WTC11 (cell line): Measurements from ENCODE around the gene NDUFB10. TPM values are rescaled to one million over a fixed set of nuclear protein-coding genes. Genes with fewer than 3 reads are reported as not detected.

Source experiments
- ATF1 ChIP-seq: sonication (generic); formaldehyde crosslinking; IDR thresholded peaks from 2 replicates; pipeline ENCODE4 v1.8.1; 2023; ENCODE audit warnings: mild to moderate bottlenecking, moderate library complexity, missing genetic modification reagents
- ELF4 ChIP-seq: sonication (generic); formaldehyde crosslinking; IDR thresholded peaks from 2 replicates; pipeline ENCODE4 v1.8.1; 2022; ENCODE audit warnings: low read depth, mild to moderate bottlenecking, moderate library complexity, missing genetic modification reagents
- NR2C2 ChIP-seq: sonication (generic); formaldehyde crosslinking; IDR thresholded peaks from 2 replicates; pipeline ENCODE4 v1.8.0; 2022; ENCODE audit warnings: mild to moderate bottlenecking, missing genetic modification reagents
- RELA ChIP-seq: sonication (generic); formaldehyde crosslinking; IDR thresholded peaks from 2 replicates; pipeline ENCODE4 v1.8.1; 2022; ENCODE audit warnings: missing genetic modification reagents, mild to moderate bottlenecking, borderline replicate concordance
- TEAD1 ChIP-seq: sonication (generic); formaldehyde crosslinking; IDR thresholded peaks from 2 replicates; pipeline ENCODE4 v1.8.0; 2022; ENCODE audit warnings: mild to moderate bottlenecking, missing genetic modification reagents
- TEAD4 ChIP-seq: sonication (generic); formaldehyde crosslinking; IDR thresholded peaks from 2 replicates; pipeline ENCODE4 v1.8.0; 2022; ENCODE audit warnings: mild to moderate bottlenecking, missing genetic modification reagents
- ZNF121 ChIP-seq: sonication (generic); formaldehyde crosslinking; IDR thresholded peaks from 2 replicates; pipeline ENCODE4 v1.8.0; 2023; ENCODE audit warnings: missing genetic modification reagents
- total RNA-seq: library from RNA; stranded (reverse); gene quantifications from 3 replicates; pipeline ENCODE4 v1.2.3, GENCODE V29; 2021
- TF ChIP-seq, protein P1 (sequence below): sonication (generic); formaldehyde crosslinking; IDR thresholded peaks from 2 replicates; pipeline ENCODE4 v1.8.0; 2022; ENCODE audit warnings: missing genetic modification reagents
- TF ChIP-seq, protein P2 (sequence below): sonication (generic); formaldehyde crosslinking; IDR thresholded peaks from 2 replicates; pipeline ENCODE4 v1.8.1; 2023; ENCODE audit warnings: mild to moderate bottlenecking, missing genetic modification reagents, moderate library complexity
- TF ChIP-seq, protein P3 (sequence below): sonication (generic); formaldehyde crosslinking; IDR thresholded peaks from 2 replicates; pipeline ENCODE4 v1.8.1; 2022; ENCODE audit warnings: mild to moderate bottlenecking, moderate library complexity, missing genetic modification reagents
- TF ChIP-seq, protein P4 (sequence below): sonication (generic); formaldehyde crosslinking; IDR thresholded peaks from 2 replicates; pipeline ENCODE4 v1.8.0; 2022; ENCODE audit warnings: mild to moderate bottlenecking, missing genetic modification reagents
- TF ChIP-seq, protein P5 (sequence below): fragments of 200-600 bp; IDR thresholded peaks from 2 replicates; pipeline ENCODE4 v1.8.0; 2022; ENCODE audit warnings: antibody characterized with exemption
- TF ChIP-seq, protein P6 (sequence below): sonication (generic); formaldehyde crosslinking; IDR thresholded peaks from 2 replicates; pipeline ENCODE4 v1.8.0; 2022; ENCODE audit warnings: mild to moderate bottlenecking, missing genetic modification reagents
- TF ChIP-seq, protein P7 (sequence below): sonication (generic); formaldehyde crosslinking; conservative IDR thresholded peaks from 2 replicates; pipeline ENCODE4 v1.8.1; 2023; ENCODE audit warnings: mild to moderate bottlenecking, low read depth, missing genetic modification reagents, moderate library complexity
- TF ChIP-seq, protein P8 (sequence below): fragments of 250-450 bp; sonication (Bioruptor Pico); IDR thresholded peaks from 2 replicates; pipeline ENCODE4 v1.9.0; 2021; ENCODE audit warnings: mild to moderate bottlenecking
- TF ChIP-seq, protein P9 (sequence below): sonication (generic); formaldehyde crosslinking; IDR thresholded peaks from 2 replicates; pipeline ENCODE4 v1.8.0; 2023; ENCODE audit warnings: missing genetic modification reagents, mild to moderate bottlenecking, borderline replicate concordance
- TF ChIP-seq, protein P10 (sequence below): sonication (generic); formaldehyde crosslinking; IDR thresholded peaks from 2 replicates; pipeline ENCODE4 v1.8.1; 2023; ENCODE audit warnings: mild to moderate bottlenecking, missing genetic modification reagents, moderate library complexity
- TF ChIP-seq, protein P11 (sequence below): fragments of 250-450 bp; sonication (Bioruptor Pico); IDR thresholded peaks from 2 replicates; pipeline ENCODE4 v1.8.0; 2021; ENCODE audit warnings: mild to moderate bottlenecking

Gene NDUFB10
- total RNA-seq, 1 experiment from 2014 or later, result 228 TPM

DNA sequence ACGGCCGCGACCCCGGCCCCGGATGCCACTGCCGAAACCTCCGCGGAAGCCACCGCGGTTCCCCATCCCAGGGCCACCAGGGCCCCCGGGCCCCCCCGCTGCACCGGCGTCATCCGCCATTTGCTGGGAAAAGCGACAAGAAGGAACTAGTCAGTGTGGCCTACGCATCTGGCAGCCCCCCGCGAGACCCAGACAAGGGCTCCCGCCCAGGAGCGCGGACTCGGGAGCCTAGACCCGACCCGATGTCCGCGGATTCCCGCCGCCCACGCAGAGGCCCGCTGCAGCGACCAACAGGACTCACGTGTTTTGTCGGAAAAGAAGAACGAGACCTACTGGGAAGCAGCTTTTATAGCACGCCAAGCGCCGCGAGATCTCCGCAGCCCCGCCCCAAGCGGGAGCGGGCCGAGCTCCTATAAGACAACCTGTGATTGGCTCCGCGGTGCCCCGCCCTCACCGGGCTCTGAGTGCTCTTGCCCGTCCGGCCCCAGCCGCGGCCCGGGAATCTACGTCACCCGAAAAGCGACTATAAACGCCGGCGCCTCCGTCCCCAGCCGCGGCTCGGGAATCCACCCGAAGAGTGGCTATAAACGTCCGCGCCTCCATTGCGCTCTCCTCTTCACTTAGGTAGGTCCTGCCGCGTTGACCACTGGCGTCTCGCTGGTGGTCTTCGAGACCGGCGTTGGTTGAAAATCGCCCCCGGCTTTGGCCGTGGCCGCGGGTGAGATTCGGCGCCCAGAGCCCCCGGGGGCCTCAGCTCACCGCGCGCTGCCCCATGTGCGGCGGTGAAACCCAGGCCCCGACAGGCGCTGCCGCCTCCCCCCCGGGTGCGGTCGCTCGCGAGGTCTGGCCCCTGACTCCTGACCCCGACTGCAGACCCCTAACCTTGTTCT is 5.4 kb downstream of the NDUFB10 start, which contains the start of gene RPS2 (continued):
- TF ChIP-seq, protein P1, sequence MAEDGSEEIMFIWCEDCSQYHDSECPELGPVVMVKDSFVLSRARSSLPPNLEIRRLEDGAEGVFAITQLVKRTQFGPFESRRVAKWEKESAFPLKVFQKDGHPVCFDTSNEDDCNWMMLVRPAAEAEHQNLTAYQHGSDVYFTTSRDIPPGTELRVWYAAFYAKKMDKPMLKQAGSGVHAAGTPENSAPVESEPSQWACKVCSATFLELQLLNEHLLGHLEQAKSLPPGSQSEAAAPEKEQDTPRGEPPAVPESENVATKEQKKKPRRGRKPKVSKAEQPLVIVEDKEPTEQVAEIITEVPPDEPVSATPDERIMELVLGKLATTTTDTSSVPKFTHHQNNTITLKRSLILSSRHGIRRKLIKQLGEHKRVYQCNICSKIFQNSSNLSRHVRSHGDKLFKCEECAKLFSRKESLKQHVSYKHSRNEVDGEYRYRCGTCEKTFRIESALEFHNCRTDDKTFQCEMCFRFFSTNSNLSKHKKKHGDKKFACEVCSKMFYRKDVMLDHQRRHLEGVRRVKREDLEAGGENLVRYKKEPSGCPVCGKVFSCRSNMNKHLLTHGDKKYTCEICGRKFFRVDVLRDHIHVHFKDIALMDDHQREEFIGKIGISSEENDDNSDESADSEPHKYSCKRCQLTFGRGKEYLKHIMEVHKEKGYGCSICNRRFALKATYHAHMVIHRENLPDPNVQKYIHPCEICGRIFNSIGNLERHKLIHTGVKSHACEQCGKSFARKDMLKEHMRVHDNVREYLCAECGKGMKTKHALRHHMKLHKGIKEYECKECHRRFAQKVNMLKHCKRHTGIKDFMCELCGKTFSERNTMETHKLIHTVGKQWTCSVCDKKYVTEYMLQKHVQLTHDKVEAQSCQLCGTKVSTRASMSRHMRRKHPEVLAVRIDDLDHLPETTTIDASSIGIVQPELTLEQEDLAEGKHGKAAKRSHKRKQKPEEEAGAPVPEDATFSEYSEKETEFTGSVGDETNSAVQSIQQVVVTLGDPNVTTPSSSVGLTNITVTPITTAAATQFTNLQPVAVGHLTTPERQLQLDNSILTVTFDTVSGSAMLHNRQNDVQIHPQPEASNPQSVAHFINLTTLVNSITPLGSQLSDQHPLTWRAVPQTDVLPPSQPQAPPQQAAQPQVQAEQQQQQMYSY (CRISPR knock-in tag), result no peak
- TF ChIP-seq, protein P2, sequence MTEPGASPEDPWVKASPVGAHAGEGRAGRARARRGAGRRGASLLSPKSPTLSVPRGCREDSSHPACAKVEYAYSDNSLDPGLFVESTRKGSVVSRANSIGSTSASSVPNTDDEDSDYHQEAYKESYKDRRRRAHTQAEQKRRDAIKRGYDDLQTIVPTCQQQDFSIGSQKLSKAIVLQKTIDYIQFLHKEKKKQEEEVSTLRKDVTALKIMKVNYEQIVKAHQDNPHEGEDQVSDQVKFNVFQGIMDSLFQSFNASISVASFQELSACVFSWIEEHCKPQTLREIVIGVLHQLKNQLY (CRISPR knock-in tag), result no peak
- TF ChIP-seq ATF1 (CRISPR knock-in tag) (no peak), NR2C2 (CRISPR knock-in tag) (no peak), ZNF121 (CRISPR knock-in tag) (no peak), TEAD4 (CRISPR knock-in tag) (no peak; the same call in 1 of the 2 replicates), RELA (CRISPR knock-in tag) (0 out of 2 replicates have a peak, but pooled peaks have one; percentile 39), TEAD1 (CRISPR knock-in tag) (peak; percentile 65; the same call in 1 of the 2 replicates), ELF4 (peak; percentile 79; the same call in 1 of the 2 replicates)
- TF ChIP-seq, protein P3, sequence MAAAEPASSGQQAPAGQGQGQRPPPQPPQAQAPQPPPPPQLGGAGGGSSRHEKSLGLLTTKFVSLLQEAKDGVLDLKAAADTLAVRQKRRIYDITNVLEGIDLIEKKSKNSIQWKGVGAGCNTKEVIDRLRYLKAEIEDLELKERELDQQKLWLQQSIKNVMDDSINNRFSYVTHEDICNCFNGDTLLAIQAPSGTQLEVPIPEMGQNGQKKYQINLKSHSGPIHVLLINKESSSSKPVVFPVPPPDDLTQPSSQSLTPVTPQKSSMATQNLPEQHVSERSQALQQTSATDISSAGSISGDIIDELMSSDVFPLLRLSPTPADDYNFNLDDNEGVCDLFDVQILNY (CRISPR knock-in tag), result peak; percentile 79; the same call in 1 of the 2 replicates
- TF ChIP-seq, protein P4, sequence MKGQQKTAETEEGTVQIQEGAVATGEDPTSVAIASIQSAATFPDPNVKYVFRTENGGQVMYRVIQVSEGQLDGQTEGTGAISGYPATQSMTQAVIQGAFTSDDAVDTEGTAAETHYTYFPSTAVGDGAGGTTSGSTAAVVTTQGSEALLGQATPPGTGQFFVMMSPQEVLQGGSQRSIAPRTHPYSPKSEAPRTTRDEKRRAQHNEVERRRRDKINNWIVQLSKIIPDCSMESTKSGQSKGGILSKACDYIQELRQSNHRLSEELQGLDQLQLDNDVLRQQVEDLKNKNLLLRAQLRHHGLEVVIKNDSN (CRISPR knock-in tag), result peak; percentile 53; the same call in 1 of the 2 replicates
- TF ChIP-seq, protein P5, sequence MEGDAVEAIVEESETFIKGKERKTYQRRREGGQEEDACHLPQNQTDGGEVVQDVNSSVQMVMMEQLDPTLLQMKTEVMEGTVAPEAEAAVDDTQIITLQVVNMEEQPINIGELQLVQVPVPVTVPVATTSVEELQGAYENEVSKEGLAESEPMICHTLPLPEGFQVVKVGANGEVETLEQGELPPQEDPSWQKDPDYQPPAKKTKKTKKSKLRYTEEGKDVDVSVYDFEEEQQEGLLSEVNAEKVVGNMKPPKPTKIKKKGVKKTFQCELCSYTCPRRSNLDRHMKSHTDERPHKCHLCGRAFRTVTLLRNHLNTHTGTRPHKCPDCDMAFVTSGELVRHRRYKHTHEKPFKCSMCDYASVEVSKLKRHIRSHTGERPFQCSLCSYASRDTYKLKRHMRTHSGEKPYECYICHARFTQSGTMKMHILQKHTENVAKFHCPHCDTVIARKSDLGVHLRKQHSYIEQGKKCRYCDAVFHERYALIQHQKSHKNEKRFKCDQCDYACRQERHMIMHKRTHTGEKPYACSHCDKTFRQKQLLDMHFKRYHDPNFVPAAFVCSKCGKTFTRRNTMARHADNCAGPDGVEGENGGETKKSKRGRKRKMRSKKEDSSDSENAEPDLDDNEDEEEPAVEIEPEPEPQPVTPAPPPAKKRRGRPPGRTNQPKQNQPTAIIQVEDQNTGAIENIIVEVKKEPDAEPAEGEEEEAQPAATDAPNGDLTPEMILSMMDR, result no peak
- TF ChIP-seq, protein P6, sequence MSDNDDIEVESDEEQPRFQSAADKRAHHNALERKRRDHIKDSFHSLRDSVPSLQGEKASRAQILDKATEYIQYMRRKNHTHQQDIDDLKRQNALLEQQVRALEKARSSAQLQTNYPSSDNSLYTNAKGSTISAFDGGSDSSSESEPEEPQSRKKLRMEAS, result peak; percentile 91
- TF ChIP-seq, protein P7, sequence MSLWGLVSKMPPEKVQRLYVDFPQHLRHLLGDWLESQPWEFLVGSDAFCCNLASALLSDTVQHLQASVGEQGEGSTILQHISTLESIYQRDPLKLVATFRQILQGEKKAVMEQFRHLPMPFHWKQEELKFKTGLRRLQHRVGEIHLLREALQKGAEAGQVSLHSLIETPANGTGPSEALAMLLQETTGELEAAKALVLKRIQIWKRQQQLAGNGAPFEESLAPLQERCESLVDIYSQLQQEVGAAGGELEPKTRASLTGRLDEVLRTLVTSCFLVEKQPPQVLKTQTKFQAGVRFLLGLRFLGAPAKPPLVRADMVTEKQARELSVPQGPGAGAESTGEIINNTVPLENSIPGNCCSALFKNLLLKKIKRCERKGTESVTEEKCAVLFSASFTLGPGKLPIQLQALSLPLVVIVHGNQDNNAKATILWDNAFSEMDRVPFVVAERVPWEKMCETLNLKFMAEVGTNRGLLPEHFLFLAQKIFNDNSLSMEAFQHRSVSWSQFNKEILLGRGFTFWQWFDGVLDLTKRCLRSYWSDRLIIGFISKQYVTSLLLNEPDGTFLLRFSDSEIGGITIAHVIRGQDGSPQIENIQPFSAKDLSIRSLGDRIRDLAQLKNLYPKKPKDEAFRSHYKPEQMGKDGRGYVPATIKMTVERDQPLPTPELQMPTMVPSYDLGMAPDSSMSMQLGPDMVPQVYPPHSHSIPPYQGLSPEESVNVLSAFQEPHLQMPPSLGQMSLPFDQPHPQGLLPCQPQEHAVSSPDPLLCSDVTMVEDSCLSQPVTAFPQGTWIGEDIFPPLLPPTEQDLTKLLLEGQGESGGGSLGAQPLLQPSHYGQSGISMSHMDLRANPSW (CRISPR knock-in tag), result no peak
- TF ChIP-seq, protein P8, sequence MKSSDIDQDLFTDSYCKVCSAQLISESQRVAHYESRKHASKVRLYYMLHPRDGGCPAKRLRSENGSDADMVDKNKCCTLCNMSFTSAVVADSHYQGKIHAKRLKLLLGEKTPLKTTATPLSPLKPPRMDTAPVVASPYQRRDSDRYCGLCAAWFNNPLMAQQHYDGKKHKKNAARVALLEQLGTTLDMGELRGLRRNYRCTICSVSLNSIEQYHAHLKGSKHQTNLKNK (CRISPR knock-in tag), result peak; percentile 69; the same call in 1 of the 2 replicates
- TF ChIP-seq, protein P9, sequence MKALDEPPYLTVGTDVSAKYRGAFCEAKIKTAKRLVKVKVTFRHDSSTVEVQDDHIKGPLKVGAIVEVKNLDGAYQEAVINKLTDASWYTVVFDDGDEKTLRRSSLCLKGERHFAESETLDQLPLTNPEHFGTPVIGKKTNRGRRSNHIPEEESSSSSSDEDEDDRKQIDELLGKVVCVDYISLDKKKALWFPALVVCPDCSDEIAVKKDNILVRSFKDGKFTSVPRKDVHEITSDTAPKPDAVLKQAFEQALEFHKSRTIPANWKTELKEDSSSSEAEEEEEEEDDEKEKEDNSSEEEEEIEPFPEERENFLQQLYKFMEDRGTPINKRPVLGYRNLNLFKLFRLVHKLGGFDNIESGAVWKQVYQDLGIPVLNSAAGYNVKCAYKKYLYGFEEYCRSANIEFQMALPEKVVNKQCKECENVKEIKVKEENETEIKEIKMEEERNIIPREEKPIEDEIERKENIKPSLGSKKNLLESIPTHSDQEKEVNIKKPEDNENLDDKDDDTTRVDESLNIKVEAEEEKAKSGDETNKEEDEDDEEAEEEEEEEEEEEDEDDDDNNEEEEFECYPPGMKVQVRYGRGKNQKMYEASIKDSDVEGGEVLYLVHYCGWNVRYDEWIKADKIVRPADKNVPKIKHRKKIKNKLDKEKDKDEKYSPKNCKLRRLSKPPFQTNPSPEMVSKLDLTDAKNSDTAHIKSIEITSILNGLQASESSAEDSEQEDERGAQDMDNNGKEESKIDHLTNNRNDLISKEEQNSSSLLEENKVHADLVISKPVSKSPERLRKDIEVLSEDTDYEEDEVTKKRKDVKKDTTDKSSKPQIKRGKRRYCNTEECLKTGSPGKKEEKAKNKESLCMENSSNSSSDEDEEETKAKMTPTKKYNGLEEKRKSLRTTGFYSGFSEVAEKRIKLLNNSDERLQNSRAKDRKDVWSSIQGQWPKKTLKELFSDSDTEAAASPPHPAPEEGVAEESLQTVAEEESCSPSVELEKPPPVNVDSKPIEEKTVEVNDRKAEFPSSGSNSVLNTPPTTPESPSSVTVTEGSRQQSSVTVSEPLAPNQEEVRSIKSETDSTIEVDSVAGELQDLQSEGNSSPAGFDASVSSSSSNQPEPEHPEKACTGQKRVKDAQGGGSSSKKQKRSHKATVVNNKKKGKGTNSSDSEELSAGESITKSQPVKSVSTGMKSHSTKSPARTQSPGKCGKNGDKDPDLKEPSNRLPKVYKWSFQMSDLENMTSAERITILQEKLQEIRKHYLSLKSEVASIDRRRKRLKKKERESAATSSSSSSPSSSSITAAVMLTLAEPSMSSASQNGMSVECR (CRISPR knock-in tag), result no peak
- TF ChIP-seq, protein P10, sequence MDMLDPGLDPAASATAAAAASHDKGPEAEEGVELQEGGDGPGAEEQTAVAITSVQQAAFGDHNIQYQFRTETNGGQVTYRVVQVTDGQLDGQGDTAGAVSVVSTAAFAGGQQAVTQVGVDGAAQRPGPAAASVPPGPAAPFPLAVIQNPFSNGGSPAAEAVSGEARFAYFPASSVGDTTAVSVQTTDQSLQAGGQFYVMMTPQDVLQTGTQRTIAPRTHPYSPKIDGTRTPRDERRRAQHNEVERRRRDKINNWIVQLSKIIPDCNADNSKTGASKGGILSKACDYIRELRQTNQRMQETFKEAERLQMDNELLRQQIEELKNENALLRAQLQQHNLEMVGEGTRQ (CRISPR knock-in tag), result 0 out of 2 replicates have a peak, but pooled peaks have one; percentile 42
- TF ChIP-seq, protein P11, sequence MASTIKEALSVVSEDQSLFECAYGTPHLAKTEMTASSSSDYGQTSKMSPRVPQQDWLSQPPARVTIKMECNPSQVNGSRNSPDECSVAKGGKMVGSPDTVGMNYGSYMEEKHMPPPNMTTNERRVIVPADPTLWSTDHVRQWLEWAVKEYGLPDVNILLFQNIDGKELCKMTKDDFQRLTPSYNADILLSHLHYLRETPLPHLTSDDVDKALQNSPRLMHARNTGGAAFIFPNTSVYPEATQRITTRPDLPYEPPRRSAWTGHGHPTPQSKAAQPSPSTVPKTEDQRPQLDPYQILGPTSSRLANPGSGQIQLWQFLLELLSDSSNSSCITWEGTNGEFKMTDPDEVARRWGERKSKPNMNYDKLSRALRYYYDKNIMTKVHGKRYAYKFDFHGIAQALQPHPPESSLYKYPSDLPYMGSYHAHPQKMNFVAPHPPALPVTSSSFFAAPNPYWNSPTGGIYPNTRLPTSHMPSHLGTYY (CRISPR knock-in tag), result 0 out of 2 replicates have a peak, but pooled peaks have one; percentile 59
